Measurements from ENCODE around the gene RAB3C.
"Not testable (repeated sequence)": the region's sequence is repeated elsewhere in the genome, so short reads cannot be mapped to it uniquely, and the experiment has no call there.

RAB3C gene

GRCh38 chr5:58582803-58583491 is at the start of gene RAB3C:
TSS of gene RAB3C (plus strand) at chr5:58583075. CDS start at chr5:58583209, 134 bp downstream.
- peak; percentile 85 for DNase-seq

DNA sequence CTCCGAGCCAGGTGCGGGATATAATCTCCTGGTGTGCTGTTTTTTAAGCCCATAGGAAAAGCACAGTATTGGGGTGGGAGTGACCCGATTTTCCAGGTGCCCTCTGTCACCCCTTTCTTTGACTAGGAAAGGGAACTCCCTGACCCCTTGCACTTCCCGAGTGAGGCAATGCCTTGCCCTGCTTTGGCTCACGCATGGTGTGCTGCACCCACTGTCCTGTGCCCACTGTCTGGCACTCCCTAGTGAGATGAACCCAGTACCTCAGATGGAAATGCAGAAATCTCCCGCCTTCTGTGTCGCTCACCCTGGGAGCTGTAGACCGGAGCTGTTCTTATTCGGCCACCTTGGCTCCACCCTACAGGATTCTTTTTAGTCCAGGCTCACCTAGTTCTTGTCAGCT is 40.9 kb upstream of the RAB3C start:
- DNase-seq: not testable (repeated sequence)

DNA sequence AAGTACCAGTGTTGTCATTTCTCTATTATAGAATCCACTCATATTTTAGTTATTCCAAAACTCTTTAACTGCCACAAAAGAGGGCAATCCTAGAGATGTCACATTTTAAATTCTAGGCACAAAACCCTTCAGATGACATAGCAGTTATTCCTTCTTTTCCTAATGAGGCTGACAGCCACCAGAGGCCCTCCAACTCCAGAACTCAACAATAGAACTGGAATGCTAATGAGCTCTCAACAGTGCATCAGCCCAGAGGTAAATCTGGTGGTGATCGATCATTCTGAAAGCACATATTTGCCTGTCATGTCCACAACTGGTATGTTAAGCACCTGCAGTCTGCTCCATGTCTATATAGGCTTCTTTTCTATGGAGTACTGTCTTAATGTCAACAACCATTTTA is 40.2 kb upstream of the RAB3C start:
- no peak for DNase-seq

DNA sequence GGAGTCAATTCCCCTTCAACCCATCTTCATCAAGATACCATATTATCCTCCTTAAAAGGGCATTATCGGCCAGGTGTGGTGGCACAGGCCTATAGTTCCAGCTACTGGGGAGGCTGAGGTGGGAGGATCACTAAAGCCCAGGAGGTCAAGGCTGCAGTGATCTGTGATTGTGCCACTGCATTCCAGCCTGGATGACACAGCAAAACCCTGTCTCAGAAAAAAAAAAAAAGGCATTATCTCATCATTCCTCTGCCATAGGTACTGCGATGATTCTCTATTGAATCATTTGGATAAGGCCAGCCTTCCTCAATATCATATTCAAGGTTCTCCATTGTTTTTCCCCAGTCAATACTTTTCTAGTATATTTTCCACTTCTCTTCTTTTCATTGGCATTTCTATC is 39.2 kb upstream of the RAB3C start:
- no peak for DNase-seq

DNA sequence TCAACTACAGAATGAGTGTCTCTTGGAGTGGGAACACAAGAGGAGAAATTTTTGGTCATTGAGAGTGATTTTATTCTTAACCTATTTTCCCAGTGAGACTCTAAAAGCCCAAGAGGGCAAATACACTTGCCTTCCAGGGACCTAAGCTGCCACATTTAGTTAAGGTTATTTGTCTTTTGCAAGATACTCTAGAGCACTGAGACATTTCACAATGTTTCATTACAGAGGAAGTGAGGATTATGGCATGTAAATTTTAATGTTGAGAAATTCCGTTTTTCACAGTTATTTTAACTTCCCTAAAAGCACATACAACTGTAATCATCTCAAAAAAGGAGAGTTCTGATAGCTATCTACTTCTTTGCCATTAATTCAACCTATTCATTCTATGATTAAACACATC is 38.7 kb upstream of the RAB3C start:
- DNase-seq: no peak

DNA sequence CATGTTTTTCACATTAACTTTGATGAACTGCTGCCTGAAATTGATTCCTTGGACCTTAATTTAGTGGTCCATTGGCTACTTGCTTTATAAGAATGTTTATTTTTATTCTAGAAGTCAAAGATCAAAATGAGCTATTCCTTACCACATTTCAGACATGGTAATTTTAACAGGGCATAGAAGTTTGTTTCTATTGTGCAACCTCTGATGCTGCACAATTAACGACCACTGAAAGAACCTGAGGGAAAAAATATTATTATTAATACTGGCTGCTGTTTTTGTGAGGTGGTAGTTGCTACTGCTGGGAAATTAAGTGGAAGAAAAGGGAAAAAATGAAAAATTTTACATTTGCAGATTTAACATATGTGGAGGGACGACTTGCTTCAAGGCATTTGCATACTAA is 37.9 kb upstream of the RAB3C start:
- DNase-seq: no peak

DNA sequence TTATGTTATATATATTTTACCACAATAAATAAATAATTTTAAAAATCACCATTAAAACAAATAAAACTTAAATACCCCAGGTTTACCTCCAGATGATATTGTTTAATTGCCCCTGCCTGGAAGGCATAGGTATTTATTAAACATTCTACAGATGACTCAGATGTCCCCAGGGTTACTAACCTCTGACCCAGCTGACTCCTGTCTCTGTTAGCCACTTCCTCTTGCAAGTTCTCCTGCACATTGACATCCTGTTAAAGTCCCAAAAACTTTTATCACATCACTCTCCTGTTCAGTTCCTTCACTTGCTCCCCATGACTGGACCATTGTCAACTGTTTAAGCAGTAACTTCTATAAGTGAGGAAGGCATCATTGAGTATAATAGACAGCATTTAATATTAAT is 37.0 kb upstream of the RAB3C start:
- no peak for DNase-seq

DNA sequence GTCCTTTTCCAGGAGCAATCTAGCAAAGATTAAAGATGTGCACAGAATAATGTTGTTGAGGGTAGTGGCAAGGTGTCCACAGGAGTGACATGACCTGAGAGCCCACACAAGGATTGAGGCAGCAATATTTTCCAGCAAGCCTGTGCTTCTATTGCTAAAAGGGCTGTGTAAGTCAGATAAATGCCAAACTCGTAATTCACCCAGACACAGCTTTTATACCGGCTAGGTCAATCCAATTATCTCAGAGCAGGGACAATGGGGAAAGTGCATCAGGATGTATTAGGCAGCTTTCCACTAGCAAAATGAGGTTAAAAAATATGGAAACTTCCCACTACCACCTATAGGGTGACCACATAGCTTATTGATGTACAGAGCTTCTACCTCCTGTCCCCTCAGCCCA is 34.8 kb upstream of the RAB3C start:
- DNase-seq: no peak

DNA sequence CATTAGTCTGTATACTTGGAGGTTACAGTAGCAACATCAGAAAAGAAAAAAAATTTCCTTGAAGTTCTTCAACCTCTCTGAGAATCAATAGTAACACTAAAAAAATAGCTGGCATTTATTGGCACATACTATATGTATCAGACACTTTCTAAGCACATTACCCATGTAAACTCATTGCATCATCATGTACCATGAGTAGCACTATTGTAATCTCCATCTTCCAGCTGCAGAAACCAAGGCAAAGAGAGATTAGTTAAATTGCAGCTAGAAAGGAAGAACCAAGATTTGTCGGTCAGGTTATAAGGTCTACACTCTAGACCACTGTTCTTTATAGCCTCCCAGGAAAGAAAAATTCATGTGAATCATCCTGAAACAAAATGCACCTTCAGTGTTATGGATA is 31.4 kb upstream of the RAB3C start:
- no peak for DNase-seq

GRCh38 chr5:58557665-58558338 is 25.1 kb upstream of the RAB3C start:
- not testable (repeated sequence) for DNase-seq

DNA sequence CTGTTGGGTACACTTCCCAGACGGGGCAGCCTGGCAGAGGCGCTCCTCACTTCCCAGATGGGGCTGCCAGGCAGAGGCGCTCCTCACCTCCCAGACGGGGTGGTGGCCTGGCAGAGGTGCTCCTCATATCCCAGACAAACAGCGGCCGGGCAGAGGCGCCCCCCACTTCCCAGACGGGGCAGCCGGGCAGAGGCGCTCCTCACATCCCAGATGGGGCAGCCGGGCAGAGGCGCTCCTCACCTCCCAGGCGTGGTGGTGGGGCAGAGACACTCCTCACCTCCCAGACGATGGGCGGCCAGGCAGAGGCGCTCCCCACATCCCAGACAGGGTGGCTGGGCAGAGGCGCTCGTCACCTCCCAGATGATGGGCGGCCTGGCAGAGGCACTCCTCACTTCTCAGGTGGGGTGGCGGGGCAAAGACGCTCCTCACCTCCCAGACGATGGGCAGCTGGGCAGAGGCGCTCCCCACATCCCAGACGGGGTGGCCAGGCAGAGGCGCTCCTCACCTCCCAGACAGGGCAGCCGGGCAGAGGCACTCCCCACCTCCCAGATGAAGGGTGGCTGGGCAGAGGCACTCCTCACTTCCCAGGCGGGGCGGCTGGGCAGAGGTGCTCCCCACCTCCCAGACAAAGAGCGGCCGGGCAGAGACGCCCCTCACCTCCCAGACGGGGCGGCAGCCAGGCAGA is 19.7 kb upstream of the RAB3C start:
- not testable (repeated sequence) for DNase-seq

- not testable (repeated sequence) for DNase-seq
Observed at GRCh38 chr5:58564043-58564832, 18.6 kb upstream of the RAB3C start.

DNA sequence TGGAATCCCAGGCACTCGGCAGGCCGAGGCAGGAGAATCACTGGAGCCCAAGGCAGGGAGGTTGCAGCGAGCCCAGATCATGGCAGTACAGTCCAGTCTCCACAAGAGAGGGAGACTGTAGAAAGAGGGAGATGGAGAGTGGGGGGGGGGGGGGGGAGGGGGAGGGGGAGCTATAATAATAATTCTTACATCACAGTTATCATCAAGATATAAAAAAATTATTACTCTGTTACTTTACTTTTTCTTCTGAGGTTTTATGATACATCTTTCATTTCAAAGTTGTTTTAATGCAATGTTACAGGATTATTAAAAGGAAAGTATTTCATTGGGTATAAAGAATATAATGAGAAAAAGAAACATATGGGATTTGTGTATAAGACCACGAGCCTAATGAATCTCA is 17.8 kb upstream of the RAB3C start:
- no peak for DNase-seq

- no peak for DNase-seq
Observed at GRCh38 chr5:58571501-58571900, 11.4 kb upstream of the RAB3C start.

GRCh38 chr5:58572973-58573372 is 9.9 kb upstream of the RAB3C start:
- DNase-seq: not testable (repeated sequence)

GRCh38 chr5:58579781-58580180 is 3.1 kb upstream of the RAB3C start:
- no peak for DNase-seq

DNA sequence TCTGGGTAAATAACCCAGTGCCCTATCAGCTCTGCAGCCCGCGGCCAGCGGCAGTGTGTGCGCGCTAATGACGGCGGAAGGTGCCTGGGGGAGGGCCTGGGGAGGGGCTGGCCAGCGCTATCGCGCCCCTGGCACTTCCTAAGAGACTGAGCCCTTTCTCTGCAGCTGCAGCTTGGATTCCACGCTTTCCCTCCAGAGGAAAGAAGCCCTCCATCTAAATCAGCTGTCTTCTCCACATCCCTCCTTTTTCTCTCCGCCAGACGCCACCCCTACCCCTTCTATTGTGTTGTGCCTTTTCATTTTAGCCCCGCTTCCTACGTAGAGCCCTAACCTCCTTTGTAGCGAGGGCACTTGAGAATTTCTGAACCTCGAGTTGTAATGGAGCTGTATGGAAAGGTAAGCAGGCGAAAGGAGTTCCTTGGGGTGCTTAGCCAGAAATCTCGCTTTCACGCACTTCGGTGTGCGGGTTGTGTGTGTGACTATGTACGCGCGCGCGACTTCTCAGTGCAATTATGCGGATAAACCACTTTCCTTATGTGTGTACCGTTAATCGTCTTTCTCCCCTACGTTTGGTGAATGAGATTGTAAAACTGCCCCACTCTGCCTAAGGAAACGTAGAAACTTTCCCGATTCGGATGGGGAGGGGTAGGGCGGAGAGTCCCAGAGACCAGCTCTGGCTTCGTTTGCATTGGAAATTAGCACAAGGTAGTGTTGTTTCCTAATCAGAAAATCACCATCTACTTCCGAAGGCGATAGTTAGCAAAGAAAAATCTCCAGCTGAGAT is 664 bp upstream of the RAB3C start:
- peak; percentile 48 for DNase-seq

DNA sequence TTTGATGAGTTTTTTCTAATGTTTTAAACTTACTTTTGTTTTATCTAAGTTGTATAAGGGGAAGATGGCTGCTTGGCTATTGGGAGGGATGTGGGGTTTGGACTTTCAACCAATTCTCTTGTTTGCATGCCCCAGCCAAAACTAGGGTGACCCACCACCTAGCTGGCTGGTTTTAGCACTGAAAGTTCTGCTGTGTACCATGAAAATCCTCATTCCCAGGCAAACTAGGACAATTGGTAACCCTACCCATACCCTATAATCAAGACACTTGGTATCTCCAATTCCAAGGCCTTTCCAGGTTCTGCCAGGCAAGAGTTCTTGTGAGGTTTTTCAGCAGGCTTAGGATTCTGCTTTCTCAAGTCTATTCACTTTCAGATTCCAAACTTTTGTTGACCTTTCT is 13.1 kb downstream of the RAB3C start:
- no peak for DNase-seq

DNA sequence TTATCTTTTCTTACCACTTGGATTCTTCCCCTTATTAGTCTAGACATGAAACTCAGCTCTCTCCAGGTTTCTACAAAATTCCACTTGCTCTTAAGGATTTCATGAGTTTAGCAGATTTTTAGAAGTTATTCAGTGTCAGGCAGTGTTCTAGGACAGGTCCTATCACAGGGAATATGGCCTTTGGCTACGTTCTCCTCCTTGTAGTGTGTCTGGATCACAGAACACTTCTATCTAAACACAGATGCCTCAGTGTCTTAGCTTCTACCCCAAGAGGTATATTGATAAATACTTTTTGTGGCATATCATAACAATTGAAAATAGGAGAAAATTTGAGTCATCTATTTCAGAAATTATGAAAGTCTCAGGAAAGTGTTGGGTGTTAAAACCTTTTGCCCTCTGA is 15.6 kb downstream of the RAB3C start:
- DNase-seq: no peak

DNA sequence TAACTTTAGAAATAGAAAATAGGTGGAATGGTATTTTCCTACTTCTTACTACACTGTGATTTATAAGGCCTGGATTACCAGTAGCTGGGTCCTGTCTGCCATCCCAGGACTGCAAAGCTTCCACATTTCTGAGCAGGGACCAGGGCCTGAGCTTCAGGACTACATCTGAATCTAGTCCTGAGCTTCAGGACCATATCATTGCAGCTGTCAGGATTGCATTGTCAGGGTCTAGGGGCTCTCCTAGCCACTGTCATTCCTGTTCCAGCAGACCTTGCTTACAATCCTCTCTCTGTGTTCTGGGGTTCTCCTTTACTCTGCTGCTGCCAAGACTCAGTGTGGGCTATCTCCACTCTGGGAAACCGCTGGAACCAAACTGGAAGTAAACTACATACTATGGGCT is 16.3 kb downstream of the RAB3C start:
- no peak for DNase-seq

DNA sequence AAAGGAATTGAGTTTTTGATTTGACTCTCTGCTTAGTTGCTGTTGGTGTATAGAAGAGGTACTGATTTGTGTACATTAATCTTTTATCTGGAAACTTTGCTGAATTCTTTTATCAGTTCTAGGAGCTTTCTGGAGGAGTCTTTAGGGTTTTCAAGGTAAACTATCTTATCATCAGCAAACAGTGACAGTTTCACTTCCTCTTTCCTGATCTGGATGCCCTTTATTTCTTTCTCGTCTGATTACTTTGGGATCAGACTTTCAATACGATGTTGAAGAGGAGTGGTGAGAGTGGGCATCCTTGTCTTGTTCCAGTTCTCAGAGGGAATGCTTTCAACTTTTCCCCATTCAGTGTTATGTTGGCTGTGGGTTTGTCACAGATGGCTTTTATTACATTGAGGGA is 17.7 kb downstream of the RAB3C start:
- DNase-seq: not testable (repeated sequence)

DNA sequence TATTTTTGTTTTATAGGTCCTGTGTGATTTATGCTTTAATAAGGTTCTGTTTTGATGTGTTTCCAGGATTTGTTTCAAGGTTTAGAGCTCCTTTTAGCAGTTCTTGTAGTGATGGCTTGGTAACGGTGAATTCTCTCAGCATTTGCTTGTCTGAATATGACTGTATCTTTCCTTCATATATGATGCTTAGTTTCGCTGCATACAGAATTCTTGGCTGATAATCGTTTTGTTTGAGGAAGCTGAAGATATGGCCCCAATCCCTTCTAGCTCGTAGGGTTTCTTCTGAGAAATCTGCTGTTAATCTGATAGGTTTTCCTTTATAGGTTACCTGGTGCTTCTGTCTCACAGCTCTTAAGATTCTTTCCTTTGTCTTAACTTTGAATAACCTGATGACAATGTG is 20.0 kb downstream of the RAB3C start:
- DNase-seq: not testable (repeated sequence)

- no peak for DNase-seq
Observed at GRCh38 chr5:58606064-58606463, 23.2 kb downstream of the RAB3C start.

All from NCI-H2227 treated with DMSO at 0.1 percent for 48 hours (cell line).